NCI-H345 treated with DMSO at 0.1 percent for 48 hours (cell line): ENCODE measurements around the gene TCFL5.
A peak's percentile ranks its signal among the peaks of the same experiment; 100 is the strongest.

ENCODE experiments used
- DNase-seq: peaks from one replicate; lab custom pipeline; 2025; ENCODE audit not compliant: unreplicated experiment; lab: John Stamatoyannopoulos, UW

Gene TCFL5

GRCh38 chr20:62824476-62825332 lies 36.9 kb downstream of the TCFL5 start:
- DNase-seq = no peak

- DNase-seq = peak; percentile 27
Measured at GRCh38 chr20:62823688-62824475, 37.7 kb downstream of the TCFL5 start.

GRCh38 chr20:62822788-62823651 lies 38.6 kb downstream of the TCFL5 start:
- DNase-seq = peak; percentile 62

GRCh38 chr20:62822239-62822787 lies 39.3 kb downstream of the TCFL5 start:
- no peak for DNase-seq

- no peak for DNase-seq
Measured at GRCh38 chr20:62821726-62822210, 39.9 kb downstream of the TCFL5 start.

GRCh38 chr20:62820962-62821725 lies 40.5 kb downstream of the TCFL5 start:
- no peak for DNase-seq

GRCh38 chr20:62820208-62820961 lies 41.2 kb downstream of the TCFL5 start:
- no peak for DNase-seq

- no peak for DNase-seq
Measured at GRCh38 chr20:62819494-62820174, 42.0 kb downstream of the TCFL5 start.

GRCh38 chr20:62818592-62819493 lies 42.8 kb downstream of the TCFL5 start:
- DNase-seq = no peak

- DNase-seq = no peak
Measured at GRCh38 chr20:62817975-62818591, 43.5 kb downstream of the TCFL5 start.

- DNase-seq = no peak
Measured at GRCh38 chr20:62816884-62817873, 44.4 kb downstream of the TCFL5 start, which contains the start of gene COL9A3. Gene COL9A3, plus strand, starts transcription at chr20:62817050. Its CDS starts 15 bp downstream, at chr20:62817065.

GRCh38 chr20:62816031-62816883 lies 45.4 kb downstream of the TCFL5 start:
- no peak for DNase-seq

GRCh38 chr20:62815066-62815991 lies 46.3 kb downstream of the TCFL5 start:
- DNase-seq = no peak

GRCh38 chr20:62814709-62815065 lies 46.9 kb downstream of the TCFL5 start:
- no peak for DNase-seq
